Activated T-helper 17 cell treated with anti-CD3 and anti-CD28 coated beads, Interleukin-2, amount 50 U/mL, for 72 hours (primary cell): ENCODE measurements around the gene SNTG2. TPM values are rescaled to one million over a fixed set of nuclear protein-coding genes. Genes with fewer than 3 reads are reported as not detected.

Experiments used
- ATAC-seq: fragments of 150-1000 bp; cut with Tn5 transposase; replicated peaks from 2 replicates; pipeline ENCODE4 v1.10.0; 2021; ENCODE audit warnings: mild to moderate bottlenecking, moderate library complexity
- H3K27ac Mint-ChIP-seq: one replicate; pipeline ENCODE4 v1.8.0; 2022; ENCODE audit warnings: mixed read lengths
- H3K27me3 Mint-ChIP-seq: one replicate; pipeline ENCODE4 v1.8.0; 2022; ENCODE audit warnings: mixed read lengths
- H3K36me3 Mint-ChIP-seq: one replicate; pipeline ENCODE4 v1.8.0; 2022; ENCODE audit warnings: low read depth, mild to moderate bottlenecking, mixed read lengths
- H3K4me1 Mint-ChIP-seq: one replicate; pipeline ENCODE4 v1.8.0; 2022; ENCODE audit warnings: mixed read lengths
- H3K4me3 Mint-ChIP-seq: one replicate; pipeline ENCODE4 v1.8.0; 2022; ENCODE audit warnings: mild to moderate bottlenecking, mixed read lengths
- H3K9me3 Mint-ChIP-seq: one replicate; pipeline ENCODE4 v1.8.0; 2022; ENCODE audit warnings: mixed read lengths
- total RNA-seq, 2 donors: library from RNA; stranded (reverse); gene quantifications; one replicate each; pipeline ENCODE4 v1.2.3, GENCODE V29; 2022

SNTG2 gene
- total RNA-seq, 2 donors from 2014 or later, result 0.17 to 0.50 TPM

GRCh38 chr2:1169291-1169949 is 218.8 kb downstream of the SNTG2 start:
- no peaks in the 10 kb centered on the region for H3K27me3 Mint-ChIP-seq
- no peak for ATAC-seq
- no peaks in the 10 kb centered on the region for H3K36me3 Mint-ChIP-seq
- H3K4me3 Mint-ChIP-seq, result no peak overlapping the region
- H3K27ac Mint-ChIP-seq, result no peak overlapping the region
- H3K4me1 Mint-ChIP-seq, result peaks cover 3% of the 10 kb centered on the region
- no peaks in the 10 kb centered on the region for H3K9me3 Mint-ChIP-seq

- no peaks in the 10 kb centered on the region for H3K27me3 Mint-ChIP-seq
- no peaks in the 10 kb centered on the region for H3K9me3 Mint-ChIP-seq
- ATAC-seq, result no peak
- no peaks in the 10 kb centered on the region for H3K36me3 Mint-ChIP-seq
- no peak overlapping the region for H3K4me3 Mint-ChIP-seq
- H3K27ac Mint-ChIP-seq, result no peak overlapping the region
- no peaks in the 10 kb centered on the region for H3K4me1 Mint-ChIP-seq
These were observed 219.6 kb downstream of the SNTG2 start for GRCh38 chr2:1170241-1170640.

- Mint-ChIP-seq H3K4me3 (no peak overlapping the region), H3K36me3 (no peaks in the 10 kb centered on the region), H3K27ac (no peak overlapping the region), H3K4me1 (no peaks in the 10 kb centered on the region), H3K9me3 (no peaks in the 10 kb centered on the region), H3K27me3 (no peaks in the 10 kb centered on the region)
- ATAC-seq, result no peak
These were observed 220.1 kb downstream of the SNTG2 start for GRCh38 chr2:1170711-1171110.

- H3K27ac Mint-ChIP-seq, result no peak overlapping the region
- ATAC-seq, result no peak
- H3K4me1 Mint-ChIP-seq, result no peaks in the 10 kb centered on the region
- no peaks in the 10 kb centered on the region for H3K27me3 Mint-ChIP-seq
- H3K9me3 Mint-ChIP-seq, result no peaks in the 10 kb centered on the region
- no peaks in the 10 kb centered on the region for H3K36me3 Mint-ChIP-seq
- no peak overlapping the region for H3K4me3 Mint-ChIP-seq
These were observed 222.9 kb downstream of the SNTG2 start for GRCh38 chr2:1173528-1173927.

- Mint-ChIP-seq H3K36me3 (no peaks in the 10 kb centered on the region), H3K9me3 (peaks cover 4% of the 10 kb centered on the region), H3K4me3 (no peak overlapping the region), H3K27ac (no peak overlapping the region), H3K4me1 (no peaks in the 10 kb centered on the region), H3K27me3 (no peaks in the 10 kb centered on the region)
- no peak for ATAC-seq
These were observed 231.2 kb downstream of the SNTG2 start for GRCh38 chr2:1181893-1182292.

- Mint-ChIP-seq H3K4me3 (no peak overlapping the region), H3K4me1 (no peaks in the 10 kb centered on the region), H3K36me3 (no peaks in the 10 kb centered on the region), H3K27me3 (no peaks in the 10 kb centered on the region), H3K27ac (no peak overlapping the region), H3K9me3 (peaks cover 4% of the 10 kb centered on the region)
- no peak for ATAC-seq
These were observed 232.7 kb downstream of the SNTG2 start for GRCh38 chr2:1183300-1183699.

- Mint-ChIP-seq H3K27ac (no peak overlapping the region), H3K4me1 (no peaks in the 10 kb centered on the region), H3K9me3 (peaks cover 4% of the 10 kb centered on the region), H3K27me3 (no peaks in the 10 kb centered on the region), H3K36me3 (no peaks in the 10 kb centered on the region), H3K4me3 (no peak overlapping the region)
- no peak for ATAC-seq
These were observed 235.8 kb downstream of the SNTG2 start for GRCh38 chr2:1186421-1186820.

- no peaks in the 10 kb centered on the region for H3K36me3 Mint-ChIP-seq
- H3K4me3 Mint-ChIP-seq, result no peak overlapping the region
- no peaks in the 10 kb centered on the region for H3K27me3 Mint-ChIP-seq
- no peaks in the 10 kb centered on the region for H3K4me1 Mint-ChIP-seq
- no peak for ATAC-seq
- peaks cover 4% of the 10 kb centered on the region for H3K9me3 Mint-ChIP-seq
- no peak overlapping the region for H3K27ac Mint-ChIP-seq
These were observed 236.5 kb downstream of the SNTG2 start for GRCh38 chr2:1187189-1187588.

GRCh38 chr2:1192121-1192520 is 241.5 kb downstream of the SNTG2 start:
- no peak for ATAC-seq
- no peaks in the 10 kb centered on the region for H3K36me3 Mint-ChIP-seq
- H3K9me3 Mint-ChIP-seq, result peaks cover 12% of the 10 kb centered on the region
- no peaks in the 10 kb centered on the region for H3K27me3 Mint-ChIP-seq
- H3K4me3 Mint-ChIP-seq, result no peak overlapping the region
- H3K27ac Mint-ChIP-seq, result no peak overlapping the region
- H3K4me1 Mint-ChIP-seq, result no peaks in the 10 kb centered on the region

GRCh38 chr2:1193801-1194200 is 243.2 kb downstream of the SNTG2 start:
- no peak for ATAC-seq
- H3K27ac Mint-ChIP-seq, result no peak overlapping the region
- H3K4me1 Mint-ChIP-seq, result no peaks in the 10 kb centered on the region
- no peaks in the 10 kb centered on the region for H3K27me3 Mint-ChIP-seq
- H3K4me3 Mint-ChIP-seq, result no peak overlapping the region
- H3K9me3 Mint-ChIP-seq, result peaks cover 12% of the 10 kb centered on the region
- no peaks in the 10 kb centered on the region for H3K36me3 Mint-ChIP-seq

GRCh38 chr2:1203772-1204171 is 253.1 kb downstream of the SNTG2 start:
- Mint-ChIP-seq H3K4me1 (no peaks in the 10 kb centered on the region), H3K9me3 (peaks cover 10% of the 10 kb centered on the region)
- no peak for ATAC-seq

GRCh38 chr2:1205853-1206252 is 255.2 kb downstream of the SNTG2 start:
- ATAC-seq, result no peak
- Mint-ChIP-seq H3K9me3 (peaks cover 10% of the 10 kb centered on the region), H3K36me3 (no peaks in the 10 kb centered on the region), H3K4me3 (no peak overlapping the region), H3K4me1 (peaks cover 6% of the 10 kb centered on the region), H3K27ac (no peak overlapping the region), H3K27me3 (no peaks in the 10 kb centered on the region)

More at GRCh38 chr2:1203772-1204171, 253.1 kb downstream of the SNTG2 start:
- H3K27ac Mint-ChIP-seq, result no peak overlapping the region
- H3K27me3 Mint-ChIP-seq, result no peaks in the 10 kb centered on the region
- no peaks in the 10 kb centered on the region for H3K36me3 Mint-ChIP-seq
- H3K4me3 Mint-ChIP-seq, result no peak overlapping the region

GRCh38 chr2:1207962-1208510 is 257.4 kb downstream of the SNTG2 start:
- Mint-ChIP-seq H3K9me3 (peaks cover 5% of the 10 kb centered on the region), H3K27me3 (no peaks in the 10 kb centered on the region), H3K4me1 (peaks cover 6% of the 10 kb centered on the region), H3K36me3 (no peaks in the 10 kb centered on the region), H3K27ac (no peak overlapping the region), H3K4me3 (no peak overlapping the region)
- ATAC-seq, result no peak

- H3K27me3 Mint-ChIP-seq, result no peaks in the 10 kb centered on the region
- H3K27ac Mint-ChIP-seq, result no peak overlapping the region
- ATAC-seq, result no peak
- peaks cover 5% of the 10 kb centered on the region for H3K9me3 Mint-ChIP-seq
- no peaks in the 10 kb centered on the region for H3K36me3 Mint-ChIP-seq
- H3K4me1 Mint-ChIP-seq, result peaks cover 6% of the 10 kb centered on the region
- no peak overlapping the region for H3K4me3 Mint-ChIP-seq
These were observed 257.9 kb downstream of the SNTG2 start for GRCh38 chr2:1208522-1208921.

- Mint-ChIP-seq H3K27ac (no peak overlapping the region), H3K9me3 (peaks cover 10% of the 10 kb centered on the region), H3K36me3 (no peaks in the 10 kb centered on the region), H3K4me3 (no peak overlapping the region), H3K27me3 (no peaks in the 10 kb centered on the region), H3K4me1 (peaks cover 6% of the 10 kb centered on the region)
- no peak for ATAC-seq
These were observed 258.6 kb downstream of the SNTG2 start for GRCh38 chr2:1209246-1209645.
